Measurements from ENCODE around the gene RNF111. TPM values are rescaled to one million over a fixed set of nuclear protein-coding genes. Genes with fewer than 3 reads are reported as not detected.

Gene RNF111
- total and polyA plus RNA-seq, 9 of the 15 experiments (the other 6 are each of a cell fraction or from before 2014, with no cell fraction given), result 7.9 to 26.0 (median 14.4) TPM

DNA sequence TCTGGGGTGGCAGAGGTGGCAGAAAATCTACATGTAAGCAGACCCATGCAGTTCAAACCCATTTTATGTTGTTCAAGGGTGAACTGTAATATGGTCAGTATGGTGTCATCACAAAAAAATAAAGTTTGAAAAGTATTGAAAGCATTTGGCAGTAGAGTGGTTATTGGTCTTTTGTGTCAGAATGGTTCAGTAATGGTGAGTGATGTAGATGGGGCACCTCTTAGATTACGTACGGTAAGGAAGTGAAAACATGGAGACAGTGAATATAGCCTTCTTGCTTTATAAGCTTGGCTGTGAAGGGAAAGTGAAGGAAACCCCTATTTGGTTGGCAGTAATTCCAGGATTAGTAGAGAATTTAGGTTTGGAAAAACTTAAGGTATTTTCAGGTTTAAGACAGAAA is 100.3 kb downstream of the RNF111 start:
- Histone ChIP-seq H3K9me3 (replicated peaks; ENCODE audit: control insufficient read depth, insufficient read depth, low read depth, low read length) (no peaks in the 10 kb centered on the region), H3K4me1 (replicated peaks in 1 of 2; ENCODE audit: control insufficient read depth in 2 of 2, insufficient read depth in 2 of 2, low read length in 2 of 2) (no peaks in the 10 kb centered on the region), H3K4me2 (ENCODE audit: insufficient read depth, low read length) (no peak overlapping the region), H3K36me3 (ENCODE audit: control insufficient read depth, insufficient read depth, low read length) (peaks cover 81% of the 10 kb centered on the region), H3K27me3 (ENCODE audit: control insufficient read depth in 2 of 2, insufficient read depth in 2 of 2, low read length in 2 of 2) (no peaks in the 10 kb centered on the region), H3K9ac (ENCODE audit: insufficient read depth in 1 of 2, low read depth in 2 of 2, low read length in 2 of 2) (no peak overlapping the region), H4K20me1 (replicated peaks; ENCODE audit: control insufficient read depth, insufficient read depth, low read length) (no peaks in the 10 kb centered on the region), H3K9me1 (ENCODE audit: control insufficient read depth, insufficient read depth, low read length) (no peaks in the 10 kb centered on the region), H3K79me2 (ENCODE audit: control insufficient read depth, insufficient read depth, low read length) (no peaks in the 10 kb centered on the region), H3K27ac (ENCODE audit: extremely low read depth, low read depth, low read length) (no peak overlapping the region), H2AFZ (ENCODE audit: low read depth, low read length) (no peak overlapping the region), H3K4me3 (no peak overlapping the region)
- in situ Hi-C loops (cut with MboI), result no loop called here
- WGBS (ENCODE audit: insufficient coverage, low coverage, missing lambda C conversion rate), result 85% methylated on average over 2 of the region's 2 CpGs
- TF ChIP-seq PTTG1 (tag; IDR thresholded peaks at IDR 0.05; ENCODE audit: low read depth), result no peak
- no peak for TF ChIP-seq SAFB (IDR thresholded peaks at IDR 0.05; ENCODE audit: borderline replicate concordance, low read depth, low read length)
- TF ChIP-seq PHB (CRISPR knock-in tag; IDR thresholded peaks at IDR 0.05), result no peak
- TF ChIP-seq, protein P1, sequence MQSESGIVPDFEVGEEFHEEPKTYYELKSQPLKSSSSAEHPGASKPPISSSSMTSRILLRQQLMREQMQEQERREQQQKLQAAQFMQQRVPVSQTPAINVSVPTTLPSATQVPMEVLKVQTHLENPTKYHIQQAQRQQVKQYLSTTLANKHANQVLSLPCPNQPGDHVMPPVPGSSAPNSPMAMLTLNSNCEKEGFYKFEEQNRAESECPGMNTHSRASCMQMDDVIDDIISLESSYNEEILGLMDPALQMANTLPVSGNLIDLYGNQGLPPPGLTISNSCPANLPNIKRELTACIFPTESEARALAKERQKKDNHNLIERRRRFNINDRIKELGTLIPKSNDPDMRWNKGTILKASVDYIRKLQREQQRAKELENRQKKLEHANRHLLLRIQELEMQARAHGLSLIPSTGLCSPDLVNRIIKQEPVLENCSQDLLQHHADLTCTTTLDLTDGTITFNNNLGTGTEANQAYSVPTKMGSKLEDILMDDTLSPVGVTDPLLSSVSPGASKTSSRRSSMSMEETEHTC (IDR thresholded peaks at IDR 0.05), result no peak
- no peak for TF ChIP-seq ATF1 (CRISPR knock-in tag; IDR thresholded peaks at IDR 0.05)
- TF ChIP-seq ATF1 (tag; IDR thresholded peaks at IDR 0.05), result no peak
- TF ChIP-seq, protein P2, sequence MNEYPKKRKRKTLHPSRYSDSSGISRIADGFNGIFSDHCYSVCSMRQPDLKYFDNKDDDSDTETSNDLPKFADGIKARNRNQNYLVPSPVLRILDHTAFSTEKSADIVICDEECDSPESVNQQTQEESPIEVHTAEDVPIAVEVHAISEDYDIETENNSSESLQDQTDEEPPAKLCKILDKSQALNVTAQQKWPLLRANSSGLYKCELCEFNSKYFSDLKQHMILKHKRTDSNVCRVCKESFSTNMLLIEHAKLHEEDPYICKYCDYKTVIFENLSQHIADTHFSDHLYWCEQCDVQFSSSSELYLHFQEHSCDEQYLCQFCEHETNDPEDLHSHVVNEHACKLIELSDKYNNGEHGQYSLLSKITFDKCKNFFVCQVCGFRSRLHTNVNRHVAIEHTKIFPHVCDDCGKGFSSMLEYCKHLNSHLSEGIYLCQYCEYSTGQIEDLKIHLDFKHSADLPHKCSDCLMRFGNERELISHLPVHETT (CRISPR knock-in tag; conservative IDR thresholded peaks at IDR 0.05 in 1 of 2, IDR thresholded peaks at IDR 0.05 in 1 of 2), result no peak
- TF ChIP-seq, protein P3, sequence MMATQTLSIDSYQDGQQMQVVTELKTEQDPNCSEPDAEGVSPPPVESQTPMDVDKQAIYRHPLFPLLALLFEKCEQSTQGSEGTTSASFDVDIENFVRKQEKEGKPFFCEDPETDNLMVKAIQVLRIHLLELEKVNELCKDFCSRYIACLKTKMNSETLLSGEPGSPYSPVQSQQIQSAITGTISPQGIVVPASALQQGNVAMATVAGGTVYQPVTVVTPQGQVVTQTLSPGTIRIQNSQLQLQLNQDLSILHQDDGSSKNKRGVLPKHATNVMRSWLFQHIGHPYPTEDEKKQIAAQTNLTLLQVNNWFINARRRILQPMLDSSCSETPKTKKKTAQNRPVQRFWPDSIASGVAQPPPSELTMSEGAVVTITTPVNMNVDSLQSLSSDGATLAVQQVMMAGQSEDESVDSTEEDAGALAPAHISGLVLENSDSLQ (IDR thresholded peaks at IDR 0.05), result no peak
- TF ChIP-seq, protein P4, sequence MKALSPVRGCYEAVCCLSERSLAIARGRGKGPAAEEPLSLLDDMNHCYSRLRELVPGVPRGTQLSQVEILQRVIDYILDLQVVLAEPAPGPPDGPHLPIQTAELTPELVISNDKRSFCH (CRISPR knock-in tag; IDR thresholded peaks at IDR 0.05), result no peak
- TF ChIP-seq, protein P4 (tag; IDR thresholded peaks at IDR 0.05), result no peak
- TF ChIP-seq, protein P5, sequence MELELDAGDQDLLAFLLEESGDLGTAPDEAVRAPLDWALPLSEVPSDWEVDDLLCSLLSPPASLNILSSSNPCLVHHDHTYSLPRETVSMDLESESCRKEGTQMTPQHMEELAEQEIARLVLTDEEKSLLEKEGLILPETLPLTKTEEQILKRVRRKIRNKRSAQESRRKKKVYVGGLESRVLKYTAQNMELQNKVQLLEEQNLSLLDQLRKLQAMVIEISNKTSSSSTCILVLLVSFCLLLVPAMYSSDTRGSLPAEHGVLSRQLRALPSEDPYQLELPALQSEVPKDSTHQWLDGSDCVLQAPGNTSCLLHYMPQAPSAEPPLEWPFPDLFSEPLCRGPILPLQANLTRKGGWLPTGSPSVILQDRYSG (tag; conservative IDR thresholded peaks at IDR 0.05; ENCODE audit: low read depth), result no peak
- TF ChIP-seq ZNF584 (CRISPR knock-in tag; IDR thresholded peaks at IDR 0.05; ENCODE audit: low read depth), result no peak
- TF ChIP-seq, protein P6, sequence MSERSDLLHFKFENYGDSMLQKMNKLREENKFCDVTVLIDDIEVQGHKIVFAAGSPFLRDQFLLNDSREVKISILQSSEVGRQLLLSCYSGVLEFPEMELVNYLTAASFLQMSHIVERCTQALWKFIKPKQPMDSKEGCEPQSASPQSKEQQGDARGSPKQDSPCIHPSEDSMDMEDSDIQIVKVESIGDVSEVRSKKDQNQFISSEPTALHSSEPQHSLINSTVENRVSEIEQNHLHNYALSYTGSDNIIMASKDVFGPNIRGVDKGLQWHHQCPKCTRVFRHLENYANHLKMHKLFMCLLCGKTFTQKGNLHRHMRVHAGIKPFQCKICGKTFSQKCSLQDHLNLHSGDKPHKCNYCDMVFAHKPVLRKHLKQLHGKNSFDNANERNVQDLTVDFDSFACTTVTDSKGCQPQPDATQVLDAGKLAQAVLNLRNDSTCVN (CRISPR knock-in tag; IDR thresholded peaks at IDR 0.05), result no peak
- no peak for TF ChIP-seq HDAC8 (tag; IDR thresholded peaks at IDR 0.05)
- TF ChIP-seq HCFC1 (IDR thresholded peaks at IDR 0.05; ENCODE audit: low read depth, low read length), result no peak
- no peak for TF ChIP-seq HLTF (IDR thresholded peaks at IDR 0.05)
- no peak for TF ChIP-seq SAFB2 (IDR thresholded peaks at IDR 0.05; ENCODE audit: borderline replicate concordance, low read depth, low read length, severe bottlenecking)
- ATAC-seq (no peak), DNase-seq (ENCODE audit: extremely low read depth in 1 of 4, low spot score in 3 of 4) (no peak), FAIRE-seq (no peak)
- ChIA-PET CTCF (ENCODE audit: low intra/inter-chr PET ratio) (no interaction called here), POLR2A (interaction anchor here (0.6 kb wide), 2 partner anchors 23 to 315 kb away, joined by 3 to 4 read pairs; no protein-coding TSS in a partner anchor)
- intact Hi-C loops (cut with micrococcal nuclease), result no loop called here
- BruUV-seq (replicated peaks), result no TSS peak

Data from K562 (cell line).